HG03139 (cell line): ENCODE data around the gene RPTOR.
"Not testable (repeated sequence)": the region's sequence is repeated elsewhere in the genome, so short reads cannot be mapped to it uniquely, and the experiment has no call there.

Source experiments
- ATAC-seq: cut with Tn5 transposase; IDR thresholded peaks from one replicate; pipeline ENCODE4 v1.9.1; 2021; ENCODE audit not compliant: unreplicated experiment

RPTOR gene, protein sequence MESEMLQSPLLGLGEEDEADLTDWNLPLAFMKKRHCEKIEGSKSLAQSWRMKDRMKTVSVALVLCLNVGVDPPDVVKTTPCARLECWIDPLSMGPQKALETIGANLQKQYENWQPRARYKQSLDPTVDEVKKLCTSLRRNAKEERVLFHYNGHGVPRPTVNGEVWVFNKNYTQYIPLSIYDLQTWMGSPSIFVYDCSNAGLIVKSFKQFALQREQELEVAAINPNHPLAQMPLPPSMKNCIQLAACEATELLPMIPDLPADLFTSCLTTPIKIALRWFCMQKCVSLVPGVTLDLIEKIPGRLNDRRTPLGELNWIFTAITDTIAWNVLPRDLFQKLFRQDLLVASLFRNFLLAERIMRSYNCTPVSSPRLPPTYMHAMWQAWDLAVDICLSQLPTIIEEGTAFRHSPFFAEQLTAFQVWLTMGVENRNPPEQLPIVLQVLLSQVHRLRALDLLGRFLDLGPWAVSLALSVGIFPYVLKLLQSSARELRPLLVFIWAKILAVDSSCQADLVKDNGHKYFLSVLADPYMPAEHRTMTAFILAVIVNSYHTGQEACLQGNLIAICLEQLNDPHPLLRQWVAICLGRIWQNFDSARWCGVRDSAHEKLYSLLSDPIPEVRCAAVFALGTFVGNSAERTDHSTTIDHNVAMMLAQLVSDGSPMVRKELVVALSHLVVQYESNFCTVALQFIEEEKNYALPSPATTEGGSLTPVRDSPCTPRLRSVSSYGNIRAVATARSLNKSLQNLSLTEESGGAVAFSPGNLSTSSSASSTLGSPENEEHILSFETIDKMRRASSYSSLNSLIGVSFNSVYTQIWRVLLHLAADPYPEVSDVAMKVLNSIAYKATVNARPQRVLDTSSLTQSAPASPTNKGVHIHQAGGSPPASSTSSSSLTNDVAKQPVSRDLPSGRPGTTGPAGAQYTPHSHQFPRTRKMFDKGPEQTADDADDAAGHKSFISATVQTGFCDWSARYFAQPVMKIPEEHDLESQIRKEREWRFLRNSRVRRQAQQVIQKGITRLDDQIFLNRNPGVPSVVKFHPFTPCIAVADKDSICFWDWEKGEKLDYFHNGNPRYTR (N-terminal part only)

DNA sequence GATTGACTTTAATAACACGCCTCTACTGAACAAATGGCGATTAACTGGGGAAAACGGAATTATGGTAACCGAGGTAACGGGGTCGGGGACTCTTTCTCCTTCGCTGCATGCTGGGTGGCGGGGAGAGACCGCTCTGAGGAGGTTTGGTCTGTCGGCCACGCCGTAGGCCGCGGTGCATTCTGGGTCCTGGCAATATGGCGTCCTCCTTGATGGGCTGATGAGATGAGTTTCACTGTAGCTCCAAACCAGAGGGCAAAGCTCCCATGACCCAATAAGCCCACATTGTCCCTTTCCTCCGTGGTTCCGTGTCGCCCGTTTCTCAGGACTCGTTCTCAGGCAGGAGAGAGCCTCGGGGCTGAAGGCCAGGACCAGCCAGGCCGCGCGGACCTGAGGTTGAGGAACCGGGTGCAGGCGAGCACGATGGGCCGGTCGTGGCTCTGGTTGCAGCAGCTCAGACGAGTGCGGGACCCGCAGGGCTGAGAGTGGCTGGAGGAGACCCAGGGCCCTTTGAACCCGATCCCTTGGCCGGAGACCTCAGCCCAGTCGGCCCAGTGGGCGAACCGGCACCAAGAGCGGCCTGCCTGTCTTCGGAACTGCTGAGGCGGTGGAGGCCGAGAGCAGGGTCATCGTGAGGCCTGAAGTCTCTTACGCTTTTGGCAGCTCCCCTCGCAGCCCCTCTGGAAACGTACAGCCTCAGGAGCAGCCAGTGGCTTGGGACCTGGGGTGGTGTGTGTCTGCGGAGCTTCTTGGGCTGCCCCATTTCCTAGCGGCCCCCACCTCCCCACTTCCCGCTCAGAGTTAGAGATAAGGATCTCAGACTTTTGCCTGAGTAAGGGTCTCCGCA is at the start of gene RPTOR:
RPTOR (plus strand) TSS at position 184 of the 844 bp plus-strand sequence. CDS start 792 bp downstream, outside the sequence.
- ATAC-seq = no peak

- ATAC-seq = no peak
These were observed 46.9 kb upstream of the RPTOR start for GRCh38 chr17:80497726-80498241.

- no peak for ATAC-seq
These were observed 46.3 kb upstream of the RPTOR start for GRCh38 chr17:80498242-80498919.

- ATAC-seq = no peak
These were observed 45.7 kb upstream of the RPTOR start for GRCh38 chr17:80498920-80499410.

- ATAC-seq = no peak
These were observed 45.1 kb upstream of the RPTOR start for GRCh38 chr17:80499560-80499959.

DNA sequence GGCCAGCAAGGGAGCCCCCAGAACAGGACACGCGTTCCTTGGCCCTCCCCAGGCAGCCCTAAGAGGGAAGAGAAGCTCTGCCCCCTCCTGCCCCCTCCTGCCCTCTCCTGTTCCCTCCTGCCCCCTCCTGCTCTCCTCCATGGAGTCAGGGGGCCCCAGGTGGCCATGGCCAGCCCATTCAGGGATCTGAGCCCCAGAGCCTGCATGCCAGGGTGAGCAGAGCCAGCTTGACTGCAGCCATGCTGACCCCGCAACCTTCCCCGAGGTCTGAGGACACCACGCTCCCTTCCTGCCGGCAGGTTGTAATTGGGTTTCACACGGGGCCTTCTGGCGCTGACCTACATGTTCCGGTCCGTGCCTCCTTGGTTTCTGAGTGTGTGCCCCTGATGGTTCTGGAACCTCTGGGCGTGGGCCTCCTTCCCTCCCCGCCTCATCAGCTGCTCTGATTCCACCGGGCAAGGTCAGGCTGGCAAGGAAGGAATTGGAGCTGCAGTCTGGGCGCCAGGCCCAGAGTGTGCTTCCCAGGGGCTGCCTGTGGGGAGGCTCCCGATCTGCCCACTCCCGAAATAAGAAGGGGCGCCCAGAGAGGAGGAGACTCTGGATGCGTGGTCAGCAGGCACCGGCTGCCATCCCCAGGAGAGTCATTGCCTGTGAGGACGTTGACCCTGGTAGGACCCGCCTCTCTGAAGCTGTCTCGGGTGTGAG is 44.5 kb upstream of the RPTOR start:
- no peak for ATAC-seq

- no peak for ATAC-seq
These were observed 42.7 kb upstream of the RPTOR start for GRCh38 chr17:80501741-80502577.

- ATAC-seq = no peak
These were observed 42.1 kb upstream of the RPTOR start for GRCh38 chr17:80502578-80502877.

DNA sequence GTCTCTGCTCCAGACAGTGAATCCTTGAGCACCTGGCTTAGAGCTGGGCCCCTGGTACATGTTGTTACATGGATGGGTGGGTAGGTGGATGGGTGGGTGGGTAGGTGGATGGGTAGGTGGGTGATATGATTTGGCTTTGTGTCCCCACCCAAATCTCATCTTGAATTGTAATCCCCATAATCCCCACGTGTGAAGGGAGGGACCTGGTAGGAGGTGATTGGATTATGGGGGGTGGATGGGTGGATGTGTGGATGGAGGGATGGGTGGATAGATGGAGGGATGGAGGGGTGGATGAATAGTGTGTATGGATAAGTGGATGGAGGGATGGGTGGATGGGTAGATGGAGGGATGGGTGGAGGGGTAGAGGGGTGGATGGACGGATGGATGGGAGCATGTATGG is 41.6 kb upstream of the RPTOR start:
- ATAC-seq = no peak

DNA sequence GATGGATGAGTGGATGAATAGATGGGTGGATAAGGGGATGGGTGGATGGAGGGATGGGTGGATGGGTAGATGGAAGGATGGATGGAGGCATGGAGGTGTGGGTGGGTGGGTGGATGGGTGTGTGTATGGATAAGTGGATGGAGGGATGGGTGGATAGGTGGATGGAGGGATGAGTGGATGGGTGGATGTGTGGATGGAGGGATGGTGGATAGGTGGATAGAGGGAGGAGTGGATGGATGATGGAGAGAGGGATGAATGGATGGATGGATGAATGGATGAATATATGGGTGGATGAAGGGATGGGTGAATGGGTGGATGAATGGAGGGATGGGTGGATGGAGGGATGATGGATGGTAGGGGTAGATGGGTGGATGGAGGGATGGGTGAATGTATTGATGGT is 40.7 kb upstream of the RPTOR start:
- ATAC-seq = no peak

DNA sequence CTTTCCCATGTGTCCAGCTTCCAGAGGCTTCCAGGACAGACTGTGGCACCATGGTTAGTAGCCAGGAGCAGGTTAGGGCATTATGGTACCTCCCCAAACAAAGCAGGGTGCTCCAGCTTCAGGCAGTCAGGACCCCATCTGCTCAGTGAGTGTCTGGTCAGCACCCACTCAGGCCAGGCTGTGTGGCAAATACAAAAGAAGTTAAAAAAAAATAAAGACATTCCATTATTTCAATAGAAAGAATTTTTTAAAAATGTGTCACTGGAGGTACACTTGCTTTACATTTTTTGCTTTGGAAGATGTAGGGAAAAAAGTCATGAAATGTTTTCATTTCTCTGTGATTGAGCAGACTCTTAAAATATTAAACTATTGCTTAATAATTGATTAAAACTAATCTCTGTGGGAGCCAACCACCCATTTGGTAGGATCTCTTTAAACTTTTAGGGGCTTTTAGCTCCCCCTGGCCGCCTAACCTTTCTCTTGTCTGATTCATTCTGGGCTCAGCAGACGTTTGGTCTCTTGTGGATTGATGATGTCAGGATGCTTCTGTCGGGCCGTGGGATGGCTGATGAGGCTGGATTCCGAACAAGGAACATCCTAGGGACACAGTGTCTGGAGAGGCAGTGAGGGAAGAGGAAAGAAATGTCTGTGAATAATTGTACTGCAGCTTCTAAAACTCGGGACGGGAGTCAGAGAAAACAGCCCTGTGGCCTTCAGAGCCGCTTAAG is 39.8 kb upstream of the RPTOR start:
- ATAC-seq = no peak

DNA sequence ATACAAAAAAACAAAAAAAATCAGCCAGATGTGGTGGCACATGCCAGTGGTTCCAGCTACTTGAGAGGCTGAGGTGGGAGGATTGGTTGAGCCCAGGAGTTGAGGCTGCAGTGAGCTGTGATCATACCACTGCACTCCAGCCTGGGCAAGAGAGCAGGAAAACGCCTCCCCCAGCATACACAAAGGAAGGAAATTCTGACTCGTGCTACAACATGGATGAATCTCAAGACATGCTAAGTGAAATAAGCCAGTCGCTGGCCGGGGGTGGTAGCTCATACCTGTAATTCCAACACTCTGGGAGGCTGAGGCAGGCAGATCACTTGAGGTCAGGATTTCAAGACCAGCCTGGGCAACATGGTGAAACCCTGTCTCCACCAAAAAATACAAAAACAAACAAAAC is 37.5 kb upstream of the RPTOR start:
- ATAC-seq = not testable (repeated sequence)

- no peak for ATAC-seq
These were observed 36.7 kb upstream of the RPTOR start for GRCh38 chr17:80507965-80508364.

DNA sequence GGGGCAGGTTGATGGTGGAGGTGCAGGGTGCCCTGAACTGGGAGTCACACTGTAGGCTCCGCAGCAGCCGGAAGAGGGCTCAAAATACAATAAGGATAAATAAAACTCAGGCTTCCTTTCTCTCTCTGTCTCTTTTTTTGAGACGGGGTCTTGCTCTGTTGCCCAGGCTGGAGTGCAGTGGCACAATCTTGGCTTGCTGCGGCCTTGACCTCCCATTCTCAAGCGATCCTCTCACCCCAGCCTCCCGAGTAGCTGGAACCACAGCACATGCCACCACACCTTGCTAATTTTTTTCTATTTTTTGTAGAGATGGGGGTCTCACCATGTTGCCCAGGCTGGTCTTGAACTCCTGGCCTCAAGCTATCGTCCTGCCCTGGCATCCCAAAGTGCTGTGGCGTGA is 35.3 kb upstream of the RPTOR start:
- ATAC-seq = no peak

- ATAC-seq = no peak
These were observed 34.5 kb upstream of the RPTOR start for GRCh38 chr17:80510132-80510531.

DNA sequence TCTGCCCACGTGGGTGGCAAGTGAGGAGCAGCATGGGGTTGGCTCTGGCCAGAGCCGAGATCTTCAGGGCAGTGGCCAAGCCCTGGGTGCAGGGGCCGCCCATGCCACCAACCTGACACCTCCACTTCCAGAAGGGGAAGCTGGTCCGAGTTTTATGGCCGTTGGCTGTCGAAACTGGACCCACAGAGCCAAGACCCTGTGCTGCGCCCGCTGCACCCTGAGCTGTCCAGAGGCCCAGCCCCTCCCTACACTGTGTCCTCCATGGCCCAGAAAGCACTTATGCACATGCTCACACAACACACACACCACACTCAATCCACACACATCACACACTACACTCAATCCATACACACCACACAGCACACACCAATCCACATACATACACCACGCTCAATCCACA is 33.9 kb upstream of the RPTOR start:
- no peak for ATAC-seq

DNA sequence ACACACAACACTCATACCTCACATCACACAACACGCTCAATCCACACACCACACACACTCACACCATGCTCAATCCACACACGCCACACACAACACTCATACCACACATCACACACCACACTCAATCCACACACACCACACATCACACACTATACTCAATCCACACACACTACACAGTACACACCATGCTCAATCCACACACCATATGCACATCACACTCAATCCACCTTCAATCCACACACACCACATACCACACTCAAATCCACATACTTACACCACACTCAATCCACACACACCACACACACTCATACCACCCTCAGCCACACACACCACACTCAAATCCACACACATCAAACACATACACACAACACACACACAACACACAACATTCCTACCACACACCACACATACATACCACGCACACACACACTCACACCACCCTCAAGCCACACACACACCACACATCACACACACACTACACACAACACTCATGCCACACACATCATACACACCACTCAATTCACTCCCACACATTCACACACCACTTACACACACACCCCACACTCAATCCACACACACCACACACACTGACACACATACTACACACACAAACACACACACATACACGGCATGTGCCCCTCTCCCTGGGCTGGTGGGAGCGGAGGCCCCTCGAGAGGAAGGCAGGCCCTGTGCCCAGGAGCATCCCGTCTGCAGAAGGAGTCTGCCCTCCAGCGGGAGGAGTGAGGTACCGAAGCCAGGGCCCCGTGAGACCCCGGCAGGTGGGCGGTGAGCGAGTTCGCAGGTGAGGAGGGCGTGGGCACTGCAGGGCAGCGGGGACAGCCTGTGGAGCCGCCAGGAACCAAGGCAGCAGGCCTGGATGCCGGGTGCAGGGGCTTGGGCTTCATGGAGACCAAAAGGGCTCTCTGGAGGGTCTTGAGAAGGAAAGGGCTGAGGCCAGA is 33.1 kb upstream of the RPTOR start:
- no peak for ATAC-seq
